Coronary artery (tissue), 2 donors: ENCODE measurements around the gene PYY.
A peak's percentile ranks its signal among the peaks of the same experiment; 100 is the strongest.

ENCODE experiments used
- DNase-seq: peaks from one replicate; pipeline ENCODE4 v3.0.0-alpha.2; 2017; ENCODE audit warnings: low spot score
- H3K27ac ChIP-seq, 2 donors: fragments of 200-600 bp; sonication (generic); one replicate each; pipeline ENCODE4 v1.5.1; 2016 to 2019
- H3K4me3 ChIP-seq: fragments of 200-600 bp; sonication (generic); 2 replicates; pipeline ENCODE4 v1.5.1; 2016; ENCODE audit warnings: mild to moderate bottlenecking, moderate library complexity
- TF ChIP-seq, protein P1 (sequence below): fragments of 200-600 bp; sonication (generic); IDR thresholded peaks from one replicate; pipeline ENCODE4 v1.5.1; 2019; ENCODE audit warnings: antibody characterized with exemption

The PYY gene

DNA sequence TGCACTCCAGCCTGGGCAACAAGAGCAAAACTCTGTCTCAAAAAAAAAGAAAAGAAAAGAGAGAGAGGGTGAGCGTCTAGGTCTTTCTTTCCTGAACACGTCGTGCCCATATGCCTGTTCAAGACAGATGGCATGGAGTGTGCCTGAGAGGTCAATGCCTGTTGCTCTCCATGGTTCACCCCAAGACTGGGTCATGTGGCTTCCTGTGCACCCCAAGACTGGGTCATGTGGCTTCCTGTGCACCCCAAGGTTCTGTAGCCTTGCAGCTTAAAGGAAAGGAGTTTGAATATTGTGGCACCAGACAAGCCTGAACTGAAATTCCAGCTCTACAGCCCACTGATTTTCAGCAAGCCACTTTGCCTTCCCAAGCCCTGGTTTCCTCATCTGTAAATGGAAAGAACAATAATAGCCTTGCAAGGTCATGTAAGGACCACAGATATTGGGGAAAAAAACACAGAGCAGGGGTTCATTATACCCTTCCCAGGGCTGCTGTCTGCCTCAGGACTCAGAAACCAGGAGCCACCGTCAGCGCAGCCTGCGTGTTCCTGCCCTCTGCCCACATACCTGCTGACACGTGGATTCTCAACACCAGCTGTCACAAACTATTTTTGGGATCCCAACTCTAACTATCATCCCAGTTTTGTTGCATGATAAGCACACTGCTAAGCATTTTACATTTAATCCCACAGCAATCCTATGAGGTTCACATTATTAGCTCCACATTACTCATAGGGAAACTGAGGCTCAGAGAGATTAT is 32.7 kb upstream of the PYY start:
- DNase-seq = no peak
- Histone ChIP-seq H3K27ac (no peak overlapping the region), H3K4me3 (no peak overlapping the region)
- TF ChIP-seq, protein P1, sequence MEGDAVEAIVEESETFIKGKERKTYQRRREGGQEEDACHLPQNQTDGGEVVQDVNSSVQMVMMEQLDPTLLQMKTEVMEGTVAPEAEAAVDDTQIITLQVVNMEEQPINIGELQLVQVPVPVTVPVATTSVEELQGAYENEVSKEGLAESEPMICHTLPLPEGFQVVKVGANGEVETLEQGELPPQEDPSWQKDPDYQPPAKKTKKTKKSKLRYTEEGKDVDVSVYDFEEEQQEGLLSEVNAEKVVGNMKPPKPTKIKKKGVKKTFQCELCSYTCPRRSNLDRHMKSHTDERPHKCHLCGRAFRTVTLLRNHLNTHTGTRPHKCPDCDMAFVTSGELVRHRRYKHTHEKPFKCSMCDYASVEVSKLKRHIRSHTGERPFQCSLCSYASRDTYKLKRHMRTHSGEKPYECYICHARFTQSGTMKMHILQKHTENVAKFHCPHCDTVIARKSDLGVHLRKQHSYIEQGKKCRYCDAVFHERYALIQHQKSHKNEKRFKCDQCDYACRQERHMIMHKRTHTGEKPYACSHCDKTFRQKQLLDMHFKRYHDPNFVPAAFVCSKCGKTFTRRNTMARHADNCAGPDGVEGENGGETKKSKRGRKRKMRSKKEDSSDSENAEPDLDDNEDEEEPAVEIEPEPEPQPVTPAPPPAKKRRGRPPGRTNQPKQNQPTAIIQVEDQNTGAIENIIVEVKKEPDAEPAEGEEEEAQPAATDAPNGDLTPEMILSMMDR = no peak

DNA sequence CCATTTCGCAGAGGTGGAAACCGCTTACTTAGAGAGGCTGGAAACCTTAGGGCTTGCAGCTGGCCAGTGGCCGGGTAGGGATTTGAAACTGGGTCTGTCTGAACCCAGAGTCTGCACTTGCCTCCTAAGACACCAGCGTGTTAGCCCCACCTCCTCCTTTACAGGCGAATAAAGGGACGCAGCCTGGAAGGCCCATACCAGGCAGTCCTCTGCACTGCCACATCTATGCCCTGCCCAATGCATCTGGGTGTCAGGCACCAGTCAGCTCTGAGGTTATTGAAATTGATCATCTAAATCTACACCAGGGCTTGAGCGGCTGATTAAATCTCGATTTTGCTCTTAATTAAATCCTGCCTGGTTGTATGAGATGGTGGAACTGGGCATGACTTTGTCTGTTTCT is 30.8 kb upstream of the PYY start:
- TF ChIP-seq, protein P1 = no peak
- DNase-seq = no peak
- peak overlapping the region; percentile 66 for H3K4me3 ChIP-seq
- no peak overlapping the region for H3K27ac ChIP-seq

DNA sequence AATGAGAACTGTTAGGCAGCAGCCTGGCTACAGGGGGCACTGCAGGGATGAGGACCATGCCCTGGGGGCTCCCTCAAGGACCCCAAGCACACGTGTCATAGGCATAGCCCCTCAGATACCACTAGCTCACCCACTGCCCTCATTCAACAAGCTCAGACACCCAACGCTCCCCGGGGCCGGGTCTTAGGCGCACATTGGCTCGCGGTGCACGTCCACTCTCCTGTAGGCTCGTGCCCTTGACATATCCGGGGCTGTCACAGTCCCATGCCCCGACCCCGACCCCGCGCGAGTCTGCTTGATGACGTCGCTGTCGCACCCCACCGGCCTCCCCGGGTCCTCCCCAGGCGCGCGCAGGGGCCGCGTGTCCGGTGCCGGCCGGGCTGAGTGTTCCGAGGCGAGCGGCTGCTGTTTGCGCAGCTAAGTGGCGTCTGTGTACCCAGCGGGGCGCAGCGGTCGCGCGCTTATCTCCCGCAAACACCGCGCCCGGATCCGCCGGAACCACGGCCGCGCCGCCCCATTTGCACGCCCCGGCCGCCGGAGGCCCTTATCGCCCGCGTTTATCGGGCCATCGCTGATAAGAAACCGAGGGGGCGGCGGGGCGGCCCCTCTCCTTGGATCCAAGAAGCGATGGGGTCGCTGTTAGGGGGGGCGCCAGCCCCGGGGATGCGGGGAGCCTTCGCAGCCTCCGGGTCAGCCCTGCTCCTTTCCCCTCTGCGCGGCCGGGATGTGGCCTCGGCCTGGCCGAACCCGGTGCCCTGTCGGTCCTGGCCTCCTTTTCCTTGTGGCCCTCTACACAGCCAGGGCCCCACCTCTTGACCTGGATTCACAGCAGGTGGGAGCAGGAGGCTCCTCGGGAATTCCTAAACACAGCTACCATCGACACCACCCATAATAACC is 30.0 kb upstream of the PYY start:
- TF ChIP-seq, protein P1 = no peak
- H3K27ac ChIP-seq = no peak overlapping the region
- H3K4me3 ChIP-seq = peak overlapping the region; percentile 66
- no peak for DNase-seq

DNA sequence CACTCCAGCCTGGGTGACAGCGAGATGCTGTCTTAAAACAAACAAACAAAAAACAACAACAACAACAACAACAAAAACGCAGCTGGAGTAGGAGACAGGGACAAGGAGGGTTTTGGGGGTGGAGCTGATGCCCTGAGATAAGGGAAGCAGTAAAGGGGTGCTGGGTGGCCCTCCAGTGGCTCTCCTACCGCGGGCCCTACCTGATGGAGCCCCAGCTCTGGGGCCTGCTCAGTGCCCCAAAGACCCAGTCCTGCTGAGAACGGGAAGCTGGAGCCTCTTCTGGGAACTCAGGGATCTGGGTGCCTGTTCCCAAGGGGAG is 29.4 kb upstream of the PYY start:
- TF ChIP-seq, protein P1 = no peak
- DNase-seq = no peak
- no peak overlapping the region for H3K27ac ChIP-seq
- peak overlapping the region; percentile 66 for H3K4me3 ChIP-seq

DNA sequence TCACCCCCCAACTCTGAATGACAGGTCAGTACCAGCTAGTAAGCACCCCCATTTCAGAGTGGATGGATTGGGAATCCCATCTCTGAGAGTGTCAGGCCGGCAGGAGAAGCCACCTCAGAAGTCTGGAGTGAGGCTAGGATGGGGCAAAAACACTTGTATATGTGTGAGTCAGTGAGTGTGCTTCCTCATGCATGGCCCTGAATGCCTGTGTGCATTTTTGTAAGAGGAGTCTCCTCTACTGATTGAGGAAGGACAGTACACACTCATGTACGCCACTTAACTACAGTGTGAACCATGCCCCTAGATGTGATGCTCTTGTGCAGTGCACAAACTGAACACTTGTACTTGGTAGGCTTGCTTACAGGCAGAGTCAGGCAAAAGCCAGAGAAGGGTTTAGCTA is 28.4 kb upstream of the PYY start:
- TF ChIP-seq, protein P1 = no peak
- no peak overlapping the region for H3K4me3 ChIP-seq
- H3K27ac ChIP-seq = no peak overlapping the region
- no peak for DNase-seq

DNA sequence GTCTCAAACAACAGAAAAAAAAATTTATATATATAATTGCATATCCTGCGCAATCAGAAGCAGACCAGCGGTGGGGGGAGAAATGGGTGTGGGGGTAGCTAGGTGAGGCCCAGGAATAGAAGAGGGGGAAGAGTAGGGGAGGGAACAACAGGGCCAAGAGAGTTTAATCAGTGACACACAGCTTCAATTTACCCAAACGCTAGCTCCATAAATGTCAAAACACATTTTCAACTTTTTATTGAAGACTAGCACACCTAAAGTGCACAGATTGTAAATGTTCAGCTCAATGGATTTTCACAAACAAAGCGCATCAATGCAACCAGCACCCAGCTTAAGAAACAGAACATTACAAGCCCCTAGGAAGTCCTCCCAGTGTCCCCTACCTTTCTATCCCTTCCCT is 25.9 kb upstream of the PYY start:
- DNase-seq = no peak
- Histone ChIP-seq H3K27ac (no peak overlapping the region), H3K4me3 (no peak overlapping the region)
- TF ChIP-seq, protein P1 = no peak
